Activated CD8-positive, alpha-beta T cell treated with anti-CD3 and anti-CD28 coated beads for 36 hours (primary cell): ENCODE data around the gene CDH15. TPM values are rescaled to one million over a fixed set of nuclear protein-coding genes. Genes with fewer than 3 reads are reported as not detected.

Experiments
- ATAC-seq: fragments of 200-7000 bp; cut with Tn5 transposase; one replicate; pipeline ENCODE4 v1.10.0; 2021; ENCODE audit warnings: mild to moderate bottlenecking, moderate library complexity
- CTCF ChIA-PET: fragments of 350-600 bp; sonication (Branson Sonifier 250); formaldehyde crosslinking; loops from one replicate; lab custom pipeline; 2021; ENCODE audit warnings: antibody characterized with exemption; lab: Charles Lee
- POLR2A ChIA-PET: fragments of 350-600 bp; sonication (Branson Sonifier 250); formaldehyde crosslinking; loops from one replicate; lab custom pipeline; 2021; ENCODE audit warnings: antibody characterized with exemption; lab: Charles Lee
- DNase-seq: peaks from one replicate; pipeline ENCODE4 v3.0.0-alpha.2; 2020
- H3K27ac Mint-ChIP-seq: one replicate; pipeline ENCODE4 v1.8.0; 2021; ENCODE audit warnings: mild to moderate bottlenecking, mixed read lengths
- H3K27me3 Mint-ChIP-seq: one replicate; pipeline ENCODE4 v1.8.0; 2021; ENCODE audit warnings: mixed read lengths
- H3K36me3 Mint-ChIP-seq: one replicate; pipeline ENCODE4 v1.8.0; 2021; ENCODE audit warnings: low read depth, mixed read lengths
- H3K4me1 Mint-ChIP-seq: one replicate; pipeline ENCODE4 v1.8.0; 2021; ENCODE audit warnings: low read depth, mixed read lengths
- H3K4me3 Mint-ChIP-seq: one replicate; pipeline ENCODE4 v1.8.0; 2021; ENCODE audit warnings: mild to moderate bottlenecking, moderate library complexity, mixed read lengths
- H3K9me3 Mint-ChIP-seq: one replicate; pipeline ENCODE4 v1.8.0; 2021; ENCODE audit warnings: mixed read lengths
- CTCF ChIP-seq: fragments of 200-600 bp; IDR thresholded peaks from one replicate; pipeline ENCODE4 v1.8.0; 2022; ENCODE audit warnings: antibody characterized with exemption, mild to moderate bottlenecking
- intact Hi-C: fragments of 100-400 bp; cut with micrococcal nuclease; formaldehyde crosslinking; loops from one replicate; pipeline ENCODE4 v1.10.0; 2022
- total RNA-seq, 2 experiments: library from RNA; stranded (reverse); gene quantifications; one replicate each; pipeline ENCODE4 v1.2.3, GENCODE V29; 2021

CDH15 gene
- total RNA-seq, 2 experiments from 2014 or later = not detected

- Mint-ChIP-seq H3K9me3 (peaks cover 22% of the 10 kb centered on the region), H3K27ac (no peak overlapping the region), H3K36me3 (peaks cover 64% of the 10 kb centered on the region), H3K4me1 (no peaks in the 10 kb centered on the region), H3K27me3 (no peaks in the 10 kb centered on the region), H3K4me3 (no peak overlapping the region)
- no peak for TF ChIP-seq CTCF
- no peak for DNase-seq
- ATAC-seq = no peak
- ChIA-PET CTCF (no interaction called here), POLR2A (no interaction called here)
- intact Hi-C loops = no loop called here
Observed at GRCh38 chr16:89230255-89230654, 58.7 kb downstream of the CDH15 start.

- no peak overlapping the region for H3K4me3 Mint-ChIP-seq
- no peaks in the 10 kb centered on the region for H3K4me1 Mint-ChIP-seq
- no peak for ATAC-seq
- peaks cover 14% of the 10 kb centered on the region for H3K9me3 Mint-ChIP-seq
- CTCF ChIA-PET = no interaction called here
- intact Hi-C loops = no loop called here
- H3K27ac Mint-ChIP-seq = no peak overlapping the region
- no peaks in the 10 kb centered on the region for H3K27me3 Mint-ChIP-seq
- no peak for TF ChIP-seq CTCF
- DNase-seq = no peak
- POLR2A ChIA-PET = no interaction called here
- peaks cover 47% of the 10 kb centered on the region for H3K36me3 Mint-ChIP-seq
Observed at GRCh38 chr16:89232107-89232506, 60.6 kb downstream of the CDH15 start.

- ATAC-seq (no peak), DNase-seq (no peak)
- ChIA-PET CTCF (no interaction called here), POLR2A (no interaction called here)
- TF ChIP-seq CTCF = no peak
- H3K4me1 Mint-ChIP-seq = no peaks in the 10 kb centered on the region
- no peaks in the 10 kb centered on the region for H3K27me3 Mint-ChIP-seq
- H3K27ac Mint-ChIP-seq = no peak overlapping the region
- no peaks in the 10 kb centered on the region for H3K9me3 Mint-ChIP-seq
- H3K36me3 Mint-ChIP-seq = peaks cover 29% of the 10 kb centered on the region
- H3K4me3 Mint-ChIP-seq = no peak overlapping the region
- intact Hi-C loops = no loop called here
Observed at GRCh38 chr16:89233678-89234490, 62.3 kb downstream of the CDH15 start.

GRCh38 chr16:89237733-89238132 is 66.2 kb downstream of the CDH15 start:
- ATAC-seq = no peak
- H3K9me3 Mint-ChIP-seq = peaks cover 4% of the 10 kb centered on the region
- H3K27me3 Mint-ChIP-seq = no peaks in the 10 kb centered on the region
- H3K36me3 Mint-ChIP-seq = peaks cover 12% of the 10 kb centered on the region
- H3K27ac Mint-ChIP-seq = no peak overlapping the region
- no peak overlapping the region for H3K4me3 Mint-ChIP-seq
- no peak for DNase-seq
- POLR2A ChIA-PET = no interaction called here
- CTCF ChIA-PET = interaction anchor here (1.2 kb wide), 1 partner anchor 271 kb away, joined by 3 read pairs; no protein-coding TSS in a partner anchor
- intact Hi-C loops = no loop called here
- H3K4me1 Mint-ChIP-seq = peaks cover 7% of the 10 kb centered on the region
- no peak for TF ChIP-seq CTCF
